ENCODE measurements around the gene EVC.

Gene EVC

GRCh38 chr4:5785806-5786680, 75.0 kb downstream of the EVC start:
- no peaks in the 10 kb centered on the region for H3K9me3 ChIP-seq
- no peaks in the 10 kb centered on the region for H3K4me1 ChIP-seq
- no peak overlapping the region for H3K4me3 ChIP-seq (ENCODE audit: low read depth, low read length)
- no peak for DNase-seq
- no peak for TF ChIP-seq CTCF (IDR thresholded peaks at IDR 0.05; ENCODE audit: low read depth, low read length)
- H3K36me3 ChIP-seq = no peaks in the 10 kb centered on the region
- no peaks in the 10 kb centered on the region for H3K27me3 ChIP-seq

GRCh38 chr4:5787311-5787710, 76.3 kb downstream of the EVC start:
- Histone ChIP-seq H3K36me3 (no peaks in the 10 kb centered on the region), H3K4me3 (ENCODE audit: low read depth, low read length) (no peak overlapping the region)
- DNase-seq = no peak

GRCh38 chr4:5788144-5788543, 77.1 kb downstream of the EVC start:
- H3K4me1 ChIP-seq = no peaks in the 10 kb centered on the region
- H3K4me3 ChIP-seq (ENCODE audit: low read depth, low read length) = no peak overlapping the region
- no peaks in the 10 kb centered on the region for H3K9me3 ChIP-seq
- no peaks in the 10 kb centered on the region for H3K36me3 ChIP-seq
- DNase-seq = no peak
- H3K27me3 ChIP-seq = no peaks in the 10 kb centered on the region
- no peak for TF ChIP-seq CTCF (IDR thresholded peaks at IDR 0.05; ENCODE audit: low read depth, low read length)

More at GRCh38 chr4:5787311-5787710, 76.3 kb downstream of the EVC start:
- no peaks in the 10 kb centered on the region for H3K4me1 ChIP-seq
- H3K27me3 ChIP-seq = no peaks in the 10 kb centered on the region
- no peak for TF ChIP-seq CTCF (IDR thresholded peaks at IDR 0.05; ENCODE audit: low read depth, low read length)
- H3K9me3 ChIP-seq = no peaks in the 10 kb centered on the region

- Histone ChIP-seq H3K36me3 (no peaks in the 10 kb centered on the region), H3K4me3 (ENCODE audit: low read depth, low read length) (no peak overlapping the region), H3K9me3 (no peaks in the 10 kb centered on the region), H3K4me1 (no peaks in the 10 kb centered on the region), H3K27me3 (no peaks in the 10 kb centered on the region)
- no peak for DNase-seq
- no peak for TF ChIP-seq CTCF (IDR thresholded peaks at IDR 0.05; ENCODE audit: low read depth, low read length)
Measured at GRCh38 chr4:5789141-5789540, 78.1 kb downstream of the EVC start.

GRCh38 chr4:5790546-5790857, 79.5 kb downstream of the EVC start:
- Histone ChIP-seq H3K4me3 (ENCODE audit: low read depth, low read length) (no peak overlapping the region), H3K4me1 (no peaks in the 10 kb centered on the region), H3K36me3 (no peaks in the 10 kb centered on the region), H3K9me3 (no peaks in the 10 kb centered on the region), H3K27me3 (no peaks in the 10 kb centered on the region)
- no peak for TF ChIP-seq CTCF (IDR thresholded peaks at IDR 0.05; ENCODE audit: low read depth, low read length)
- DNase-seq = no peak

- no peak overlapping the region for H3K4me3 ChIP-seq (ENCODE audit: low read depth, low read length)
- H3K4me1 ChIP-seq = no peaks in the 10 kb centered on the region
- H3K9me3 ChIP-seq = no peaks in the 10 kb centered on the region
- H3K27me3 ChIP-seq = no peaks in the 10 kb centered on the region
- no peak for DNase-seq
- no peaks in the 10 kb centered on the region for H3K36me3 ChIP-seq
- TF ChIP-seq CTCF (IDR thresholded peaks at IDR 0.05; ENCODE audit: low read depth, low read length) = no peak
Measured at GRCh38 chr4:5791654-5792053, 80.7 kb downstream of the EVC start.
